Type B pancreatic cell (in vitro differentiated cells): ENCODE measurements around the gene PDE4B. TPM values are rescaled to one million over a fixed set of nuclear protein-coding genes. Genes with fewer than 3 reads are reported as not detected.

Source experiments
- DNase-seq: peaks from one replicate; pipeline ENCODE4 v3.0.0; 2021; ENCODE audit warnings: mixed read lengths; ENCODE audit not compliant: unreplicated experiment; ENCODE audit errors: extremely low spot score
- H3K27ac Mint-ChIP-seq: 2 replicates; pipeline ENCODE4 v1.8.0; 2021; ENCODE audit warnings: mild to moderate bottlenecking, mixed read lengths
- H3K27me3 Mint-ChIP-seq: 2 replicates; pipeline ENCODE4 v1.8.0; 2021; ENCODE audit warnings: mixed read lengths
- H3K36me3 Mint-ChIP-seq: 2 replicates; pipeline ENCODE4 v1.8.0; 2021; ENCODE audit warnings: mixed read lengths
- H3K4me1 Mint-ChIP-seq: one replicate; pipeline ENCODE4 v1.8.0; 2021; ENCODE audit warnings: mixed read lengths; ENCODE audit not compliant: unreplicated experiment
- H3K4me3 Mint-ChIP-seq: 2 replicates; pipeline ENCODE4 v1.8.0; 2021; ENCODE audit warnings: mild to moderate bottlenecking, mixed read lengths
- H3K9me3 Mint-ChIP-seq: 2 replicates; pipeline ENCODE4 v1.8.0; 2021; ENCODE audit warnings: mixed read lengths
- CTCF ChIP-seq: fragments of 200-600 bp; sonication (generic); conservative IDR thresholded peaks from 2 replicates; pipeline ENCODE4 v1.5.0; 2021; ENCODE audit warnings: antibody characterized with exemption, mild to moderate bottlenecking
- total RNA-seq: library from RNA; stranded (reverse); gene quantifications from 2 replicates; pipeline ENCODE4 v1.2.1, GENCODE V29; 2021; ENCODE audit warnings: low replicate concordance

The PDE4B gene
- total RNA-seq, 1 donor from 2014 or later = 4.7 TPM

DNA sequence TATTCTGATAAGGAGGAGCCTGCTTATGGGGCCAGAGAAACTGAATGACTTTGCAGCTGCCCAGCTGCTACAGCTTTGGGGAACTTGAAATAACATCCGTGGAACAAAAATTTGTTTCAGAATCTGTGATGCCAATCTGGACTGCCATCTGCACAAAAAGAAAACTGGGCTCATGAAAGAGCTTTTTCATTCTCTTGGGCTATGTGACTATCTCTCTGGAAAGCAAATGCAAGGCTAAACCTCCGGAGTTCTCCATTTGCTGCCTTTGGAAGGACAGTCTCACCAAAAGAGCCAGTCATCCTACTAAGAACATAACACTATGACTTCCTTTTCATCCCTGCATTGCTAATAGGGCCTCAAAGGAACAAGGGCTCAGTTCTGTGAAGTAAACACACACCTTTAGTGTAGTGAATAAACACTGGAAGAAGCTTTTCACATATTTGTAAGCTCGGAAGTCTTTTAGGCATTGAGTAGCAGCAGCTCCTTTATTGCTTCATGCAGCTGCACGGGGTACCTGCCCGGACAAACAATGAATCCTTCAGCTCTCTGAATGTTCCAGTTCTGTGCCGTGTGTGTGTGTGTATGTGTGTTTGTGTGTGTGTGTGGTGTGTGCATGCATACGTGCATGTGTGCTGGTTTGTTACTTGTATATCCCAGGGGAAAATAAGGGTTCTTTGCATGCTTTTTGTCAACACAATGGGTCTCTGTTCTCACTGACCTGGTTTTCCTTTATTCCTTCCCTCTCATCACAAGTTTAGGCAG is 485.7 kb downstream of the PDE4B start:
- Mint-ChIP-seq H3K4me1 (peaks cover 18% of the 10 kb centered on the region), H3K27ac (no peak overlapping the region), H3K9me3 (no peaks in the 10 kb centered on the region), H3K4me3 (no peak overlapping the region), H3K27me3 (no peaks in the 10 kb centered on the region), H3K36me3 (no peaks in the 10 kb centered on the region)
- no peak for DNase-seq
- TF ChIP-seq CTCF = no peak

- H3K4me3 Mint-ChIP-seq = no peak overlapping the region
- H3K27ac Mint-ChIP-seq = no peak overlapping the region
- no peaks in the 10 kb centered on the region for H3K9me3 Mint-ChIP-seq
- peaks cover 18% of the 10 kb centered on the region for H3K4me1 Mint-ChIP-seq
- H3K27me3 Mint-ChIP-seq = no peaks in the 10 kb centered on the region
- DNase-seq = no peak
- no peaks in the 10 kb centered on the region for H3K36me3 Mint-ChIP-seq
- no peak for TF ChIP-seq CTCF
Measured at GRCh38 chr1:66281808-66282207, 489.1 kb downstream of the PDE4B start.

DNA sequence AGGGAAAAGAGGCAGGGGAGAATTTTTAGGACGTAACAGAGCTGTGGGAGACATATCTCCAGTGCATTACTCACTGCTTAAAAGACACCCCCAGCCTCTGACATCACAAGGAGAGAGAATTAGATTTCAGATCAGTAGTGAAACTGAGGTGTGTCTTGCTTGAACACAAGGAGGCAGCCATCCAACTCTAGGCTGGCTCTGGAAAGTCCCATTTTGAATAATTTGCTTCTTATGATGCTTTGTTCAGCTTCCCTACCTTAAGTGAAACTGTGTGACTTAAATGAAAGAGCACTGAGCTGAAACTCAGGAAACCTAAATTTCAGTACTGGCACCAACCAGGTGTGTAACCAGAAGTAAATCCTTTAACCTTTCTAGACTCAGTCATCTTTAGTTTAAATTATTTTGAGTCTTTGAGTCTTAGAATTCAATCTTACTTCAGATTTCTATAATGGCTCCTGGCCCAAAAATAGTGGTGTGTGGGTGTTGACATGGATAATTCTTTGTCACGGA is 489.7 kb downstream of the PDE4B start:
- TF ChIP-seq CTCF = no peak
- H3K9me3 Mint-ChIP-seq = no peaks in the 10 kb centered on the region
- no peak overlapping the region for H3K27ac Mint-ChIP-seq
- no peak overlapping the region for H3K4me3 Mint-ChIP-seq
- H3K36me3 Mint-ChIP-seq = no peaks in the 10 kb centered on the region
- H3K27me3 Mint-ChIP-seq = no peaks in the 10 kb centered on the region
- DNase-seq = no peak
- H3K4me1 Mint-ChIP-seq = peaks cover 18% of the 10 kb centered on the region

DNA sequence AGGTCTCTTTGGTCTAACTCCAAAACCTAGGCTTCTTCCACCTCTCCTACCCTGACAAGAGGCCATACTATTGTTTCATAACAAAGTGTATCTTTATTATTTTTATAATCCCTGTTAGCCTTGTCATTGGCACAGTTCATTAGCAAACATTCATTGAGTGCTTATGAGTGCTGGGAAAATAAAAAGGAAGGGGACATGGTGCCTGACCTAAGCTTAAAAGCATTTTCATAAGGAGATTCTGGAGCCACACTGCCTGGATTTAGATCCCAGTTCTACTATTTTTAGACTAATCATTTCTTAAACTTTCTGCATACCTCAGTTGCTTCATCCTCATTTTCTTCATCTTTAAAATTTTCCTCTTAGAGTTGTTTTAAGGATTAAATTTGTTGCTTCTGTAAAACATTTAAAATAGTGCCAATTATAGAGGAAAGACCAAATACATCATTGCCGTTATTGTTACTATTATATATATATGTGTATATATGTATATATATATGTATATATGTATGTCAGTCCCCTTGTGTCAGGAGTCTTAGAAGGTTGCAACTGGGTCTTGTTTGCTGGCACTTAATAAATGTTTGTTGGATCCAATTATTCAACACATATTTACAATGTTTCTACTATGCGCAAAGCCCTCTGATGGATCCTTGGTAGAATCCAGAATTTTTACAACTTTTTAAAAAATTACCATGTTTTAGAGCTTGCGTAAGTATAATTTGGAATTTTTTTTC is 490.4 kb downstream of the PDE4B start:
- no peak for DNase-seq
- TF ChIP-seq CTCF = no peak
- H3K27me3 Mint-ChIP-seq = no peaks in the 10 kb centered on the region
- no peaks in the 10 kb centered on the region for H3K9me3 Mint-ChIP-seq
- H3K27ac Mint-ChIP-seq = no peak overlapping the region
- H3K4me3 Mint-ChIP-seq = no peak overlapping the region
- H3K4me1 Mint-ChIP-seq = peaks cover 17% of the 10 kb centered on the region
- no peaks in the 10 kb centered on the region for H3K36me3 Mint-ChIP-seq

GRCh38 chr1:66283622-66284041 is 490.9 kb downstream of the PDE4B start:
- DNase-seq = no peak
- Mint-ChIP-seq H3K27ac (no peak overlapping the region), H3K9me3 (no peaks in the 10 kb centered on the region), H3K27me3 (no peaks in the 10 kb centered on the region), H3K36me3 (no peaks in the 10 kb centered on the region), H3K4me1 (peaks cover 11% of the 10 kb centered on the region), H3K4me3 (no peak overlapping the region)
- TF ChIP-seq CTCF = no peak
